Vagina (tissue), 2 donors: ENCODE measurements around the gene NEK7. TPM values are rescaled to one million over a fixed set of nuclear protein-coding genes. Genes with fewer than 3 reads are reported as not detected.

Source experiments
- DNase-seq, 2 donors: peaks; one replicate each; pipeline ENCODE4 v3.0.0-alpha.2; 2017; ENCODE audit errors: extremely low spot score in 2 of 2
- H3K27ac ChIP-seq: fragments of 200-600 bp; sonication (generic); one replicate; pipeline ENCODE4 v1.5.1; 2019
- H3K27me3 ChIP-seq: fragments of 200-600 bp; sonication (generic); one replicate; pipeline ENCODE4 v1.5.1; 2019
- H3K36me3 ChIP-seq, 2 donors: fragments of 200-600 bp; sonication (generic); one replicate each; pipeline ENCODE4 v1.5.1; 2017 to 2019
- H3K4me1 ChIP-seq: fragments of 200-600 bp; sonication (generic); one replicate; pipeline ENCODE4 v1.5.1; 2019
- H3K4me3 ChIP-seq, 2 donors: fragments of 200-600 bp; sonication (generic); 1 replicate in 1 of 2; 2 replicates in 1 of 2; pipeline ENCODE4 v1.5.1; 2016 to 2019
- H3K9me3 ChIP-seq: fragments of 200-600 bp; sonication (generic); one replicate; pipeline ENCODE4 v1.5.1; 2019
- CTCF ChIP-seq, 3 experiments: fragments of 450-650 bp in 2 of 3; fragments of 200-600 bp in 1 of 3; sonication (generic) in 1 of 3; IDR thresholded peaks; one replicate each; pipeline ENCODE4 v1.5.1; 2017 to 2019; ENCODE audit warnings: antibody characterized with exemption in 3 of 3, mild to moderate bottlenecking in 2 of 3, moderate library complexity in 2 of 3
- POLR2A ChIP-seq, 2 donors: fragments of 450-650 bp; IDR thresholded peaks; one replicate each; pipeline ENCODE4 v1.6.1; 2017; ENCODE audit warnings: antibody characterized with exemption in 2 of 2, mild to moderate bottlenecking in 2 of 2, moderate library complexity in 2 of 2
- POLR2AphosphoS5 ChIP-seq, 2 donors: sonication (generic); formaldehyde crosslinking; IDR thresholded peaks; one replicate each; pipeline ENCODE4 v1.9.0; 2017; ENCODE audit warnings: antibody characterized with exemption in 2 of 2, mild to moderate bottlenecking in 2 of 2, low read depth in 1 of 2; ENCODE audit not compliant: insufficient read depth in 1 of 2
- intact Hi-C: fragments of 100-400 bp; cut with DNase I; formaldehyde crosslinking; loops from one replicate; pipeline ENCODE4 v1.15.1; 2023
- total RNA-seq: library from RNA; depleted of rRNA; stranded (reverse); fragments of >200 nt; gene quantifications from one replicate; pipeline ENCODE4 v1.2.3, GENCODE V29; 2016

Gene NEK7
- total RNA-seq, 1 donor from 2014 or later, result 99.4 TPM

DNA sequence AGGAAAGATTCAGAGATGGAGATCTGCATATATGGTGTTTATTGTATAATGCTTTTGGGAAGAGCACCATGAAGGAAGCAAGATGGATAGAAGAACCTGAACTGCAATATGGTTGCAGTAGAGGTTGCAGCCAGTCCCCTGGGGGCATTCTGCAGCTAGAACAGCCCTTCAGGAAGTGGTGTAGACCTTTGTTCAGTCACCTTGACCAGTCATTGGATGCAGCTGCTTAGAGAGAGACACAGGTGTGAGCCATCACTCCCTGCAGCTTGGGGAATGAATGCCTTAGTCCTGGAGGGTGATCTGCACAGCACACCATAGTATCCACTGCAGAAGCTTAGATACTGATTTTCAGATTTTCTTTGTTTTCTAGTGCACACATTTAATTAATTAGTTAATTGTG lies 42.3 kb downstream of the NEK7 start:
- H3K27me3 ChIP-seq, result no peaks in the 10 kb centered on the region
- intact Hi-C loops, result no loop called here
- H3K27ac ChIP-seq, result no peak overlapping the region
- H3K4me3 ChIP-seq, result no peak overlapping the region
- TF ChIP-seq POLR2AphosphoS5 (IDR thresholded peaks at IDR 0.05; ENCODE audit: insufficient read depth in 1 of 2, low read depth in 1 of 2) (no peak), CTCF (IDR thresholded peaks at IDR 0.05) (no peak), POLR2A (IDR thresholded peaks at IDR 0.05) (no peak)
- peaks cover 61% of the 10 kb centered on the region for H3K4me1 ChIP-seq
- DNase-seq, result no peak
- H3K9me3 ChIP-seq, result no peaks in the 10 kb centered on the region
- no peaks in the 10 kb centered on the region for H3K36me3 ChIP-seq

- intact Hi-C loops, result loop anchor here (2.0 kb wide), 1 partner anchor 41 kb away; no protein-coding TSS in a partner anchor
- DNase-seq, result no peak
- no peaks in the 10 kb centered on the region for H3K36me3 ChIP-seq
- no peaks in the 10 kb centered on the region for H3K9me3 ChIP-seq
- no peak overlapping the region for H3K27ac ChIP-seq
- H3K27me3 ChIP-seq, result no peaks in the 10 kb centered on the region
- TF ChIP-seq CTCF (IDR thresholded peaks at IDR 0.05), result no peak
- TF ChIP-seq POLR2A (IDR thresholded peaks at IDR 0.05), result no peak
- no peak for TF ChIP-seq POLR2AphosphoS5 (IDR thresholded peaks at IDR 0.05; ENCODE audit: insufficient read depth in 1 of 2, low read depth in 1 of 2)
- no peak overlapping the region for H3K4me3 ChIP-seq
- peaks cover 66% of the 10 kb centered on the region for H3K4me1 ChIP-seq
Measured at GRCh38 chr1:198201956-198202784, 45.4 kb downstream of the NEK7 start.

DNA sequence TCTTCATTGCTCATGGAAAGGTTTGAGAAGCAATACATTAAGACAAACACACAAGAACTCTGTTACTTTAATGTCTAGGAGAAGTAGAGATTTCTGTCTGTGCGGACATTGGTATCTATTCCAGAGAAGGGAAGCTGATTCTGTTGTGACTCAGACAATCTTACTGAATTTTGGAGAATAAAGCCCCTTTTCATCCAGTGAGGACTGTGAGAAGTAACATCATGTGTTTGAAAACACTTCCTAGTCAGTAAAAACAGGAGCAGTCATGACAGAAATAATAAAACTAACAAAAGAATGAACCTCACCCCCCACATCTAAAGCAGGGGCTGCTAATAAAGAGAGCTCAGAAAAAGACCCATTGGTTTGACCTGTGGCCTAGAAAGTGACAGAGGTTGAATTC lies 46.6 kb downstream of the NEK7 start:
- Histone ChIP-seq H3K27me3 (no peaks in the 10 kb centered on the region), H3K27ac (no peak overlapping the region), H3K4me1 (peaks cover 55% of the 10 kb centered on the region), H3K36me3 (no peaks in the 10 kb centered on the region), H3K9me3 (no peaks in the 10 kb centered on the region), H3K4me3 (no peak overlapping the region)
- TF ChIP-seq POLR2A (IDR thresholded peaks at IDR 0.05) (no peak), POLR2AphosphoS5 (IDR thresholded peaks at IDR 0.05; ENCODE audit: insufficient read depth in 1 of 2, low read depth in 1 of 2) (no peak), CTCF (IDR thresholded peaks at IDR 0.05) (no peak)
- DNase-seq, result no peak
- intact Hi-C loops, result no loop called here

DNA sequence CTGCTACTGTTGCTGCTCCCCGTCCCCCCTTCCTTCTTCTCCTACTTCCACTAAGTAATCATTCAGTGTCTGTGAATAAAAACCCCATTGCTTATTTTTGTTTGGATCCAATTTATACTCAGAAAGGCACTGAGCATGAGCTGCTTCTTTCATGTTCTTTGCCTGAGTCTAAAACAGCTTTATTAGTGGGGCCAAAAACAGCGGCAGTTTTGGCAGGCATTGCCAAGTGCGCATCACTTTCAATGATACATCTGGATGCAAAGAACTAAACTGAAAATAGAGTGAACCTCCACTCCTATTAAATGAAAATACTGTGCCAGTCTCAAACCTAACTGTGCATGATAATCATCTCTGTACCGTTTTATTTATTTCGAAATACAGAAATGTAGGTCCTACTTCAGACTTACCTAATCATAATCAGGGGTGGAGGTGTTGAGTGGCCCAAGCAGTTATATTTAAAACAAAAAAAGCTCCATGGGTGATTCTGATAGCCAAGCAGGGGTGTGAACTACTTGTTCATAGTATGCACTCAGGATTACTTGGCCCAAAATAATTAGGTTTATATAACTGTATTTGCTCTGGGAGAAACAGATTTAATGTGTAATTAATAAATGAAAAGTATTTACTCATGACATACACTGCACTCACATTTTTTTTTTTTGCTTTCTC lies 48.4 kb downstream of the NEK7 start:
- no peak for TF ChIP-seq CTCF (IDR thresholded peaks at IDR 0.05)
- TF ChIP-seq POLR2AphosphoS5 (IDR thresholded peaks at IDR 0.05; ENCODE audit: insufficient read depth in 1 of 2, low read depth in 1 of 2), result no peak
- TF ChIP-seq POLR2A (IDR thresholded peaks at IDR 0.05), result no peak
- H3K9me3 ChIP-seq, result no peaks in the 10 kb centered on the region
- peaks cover 39% of the 10 kb centered on the region for H3K4me1 ChIP-seq
- no peaks in the 10 kb centered on the region for H3K27me3 ChIP-seq
- no peak for DNase-seq
- no peaks in the 10 kb centered on the region for H3K36me3 ChIP-seq
- intact Hi-C loops, result loop anchor here (5.0 kb wide), 1 partner anchor 508 kb away; no protein-coding TSS in a partner anchor
- H3K4me3 ChIP-seq, result no peak overlapping the region
- H3K27ac ChIP-seq, result no peak overlapping the region
